HFF-Myc (cell line): ENCODE results near the gene KIF21B.

Experiments
- DNase-seq: peaks from one replicate; pipeline ENCODE4 v3.0.0-alpha.2; 2011; ENCODE audit warnings: low read depth; ENCODE audit errors: extremely low read depth
- H3K4me3 ChIP-seq: replicated peaks from 2 replicates; pipeline ENCODE4 v1.5.1; 2011; ENCODE audit warnings: low read depth, mild to moderate bottlenecking, control low read depth, low read length
- TF ChIP-seq, protein P1 (sequence below): IDR thresholded peaks from 2 replicates; pipeline ENCODE4 v1.5.1; 2012; ENCODE audit warnings: mild to moderate bottlenecking, low read depth, low read length, control low read depth; ENCODE audit errors: missing control alignments

The KIF21B gene

DNA sequence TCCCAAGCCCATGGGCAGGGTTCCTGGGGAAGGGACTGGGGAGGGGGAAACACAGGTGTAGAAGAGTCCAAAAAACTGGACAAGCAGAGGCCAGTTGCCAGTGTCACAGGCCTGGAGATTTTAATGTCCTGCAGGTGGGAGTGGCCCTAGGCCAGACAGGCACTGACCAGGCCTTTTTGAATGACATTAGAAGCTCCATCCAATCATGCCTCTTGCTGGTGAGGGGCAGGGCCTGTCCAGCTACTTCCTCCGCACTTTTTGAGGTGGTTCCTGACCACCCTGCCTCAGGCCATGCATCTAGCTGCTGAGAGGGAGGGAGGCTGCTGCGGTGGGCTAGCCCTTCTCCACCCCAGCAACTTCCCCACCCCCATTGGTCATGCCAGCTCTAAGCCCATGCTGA lies 15.9 kb upstream of the KIF21B start:
- DNase-seq = no peak
- TF ChIP-seq, protein P1, sequence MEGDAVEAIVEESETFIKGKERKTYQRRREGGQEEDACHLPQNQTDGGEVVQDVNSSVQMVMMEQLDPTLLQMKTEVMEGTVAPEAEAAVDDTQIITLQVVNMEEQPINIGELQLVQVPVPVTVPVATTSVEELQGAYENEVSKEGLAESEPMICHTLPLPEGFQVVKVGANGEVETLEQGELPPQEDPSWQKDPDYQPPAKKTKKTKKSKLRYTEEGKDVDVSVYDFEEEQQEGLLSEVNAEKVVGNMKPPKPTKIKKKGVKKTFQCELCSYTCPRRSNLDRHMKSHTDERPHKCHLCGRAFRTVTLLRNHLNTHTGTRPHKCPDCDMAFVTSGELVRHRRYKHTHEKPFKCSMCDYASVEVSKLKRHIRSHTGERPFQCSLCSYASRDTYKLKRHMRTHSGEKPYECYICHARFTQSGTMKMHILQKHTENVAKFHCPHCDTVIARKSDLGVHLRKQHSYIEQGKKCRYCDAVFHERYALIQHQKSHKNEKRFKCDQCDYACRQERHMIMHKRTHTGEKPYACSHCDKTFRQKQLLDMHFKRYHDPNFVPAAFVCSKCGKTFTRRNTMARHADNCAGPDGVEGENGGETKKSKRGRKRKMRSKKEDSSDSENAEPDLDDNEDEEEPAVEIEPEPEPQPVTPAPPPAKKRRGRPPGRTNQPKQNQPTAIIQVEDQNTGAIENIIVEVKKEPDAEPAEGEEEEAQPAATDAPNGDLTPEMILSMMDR = no peak

DNA sequence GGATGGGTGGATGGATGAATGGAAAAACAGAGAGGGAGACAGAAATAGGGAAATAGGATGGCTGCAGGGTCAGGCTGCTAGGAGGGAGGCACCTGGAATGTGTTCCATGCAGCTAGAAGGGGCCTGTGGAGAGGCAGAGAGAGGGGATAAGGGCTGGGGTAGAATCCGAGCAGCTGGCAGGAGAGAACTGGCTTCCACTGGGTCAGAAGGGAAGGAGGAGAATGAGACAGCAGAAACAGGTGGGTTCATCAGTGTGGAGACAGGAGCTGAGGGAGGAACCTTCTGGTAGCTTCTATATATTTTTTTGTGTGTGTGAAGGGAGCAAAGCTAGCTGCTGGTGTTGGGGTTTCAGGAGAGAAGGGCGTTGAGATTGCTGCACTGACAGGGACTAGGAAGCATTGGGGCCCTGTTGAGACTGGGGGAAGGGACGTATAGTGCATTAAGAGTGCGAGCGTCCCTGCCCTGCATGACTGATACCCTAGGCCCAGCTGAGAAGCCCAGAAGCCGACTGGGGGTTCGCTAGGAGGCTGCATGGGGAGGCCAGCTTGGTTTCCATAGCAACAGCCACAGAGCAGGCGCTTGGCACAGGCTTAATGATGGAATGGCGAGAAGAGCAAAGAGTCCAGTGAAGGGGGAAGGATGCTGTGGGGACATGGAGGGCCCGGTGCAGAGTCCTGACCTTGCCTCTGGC lies 14.8 kb upstream of the KIF21B start:
- no peak for DNase-seq
- TF ChIP-seq, protein P1 = no peak
- no peak overlapping the region for H3K4me3 ChIP-seq

More for the DNA sequence above, 15.9 kb upstream of the KIF21B start:
- no peak overlapping the region for H3K4me3 ChIP-seq

DNA sequence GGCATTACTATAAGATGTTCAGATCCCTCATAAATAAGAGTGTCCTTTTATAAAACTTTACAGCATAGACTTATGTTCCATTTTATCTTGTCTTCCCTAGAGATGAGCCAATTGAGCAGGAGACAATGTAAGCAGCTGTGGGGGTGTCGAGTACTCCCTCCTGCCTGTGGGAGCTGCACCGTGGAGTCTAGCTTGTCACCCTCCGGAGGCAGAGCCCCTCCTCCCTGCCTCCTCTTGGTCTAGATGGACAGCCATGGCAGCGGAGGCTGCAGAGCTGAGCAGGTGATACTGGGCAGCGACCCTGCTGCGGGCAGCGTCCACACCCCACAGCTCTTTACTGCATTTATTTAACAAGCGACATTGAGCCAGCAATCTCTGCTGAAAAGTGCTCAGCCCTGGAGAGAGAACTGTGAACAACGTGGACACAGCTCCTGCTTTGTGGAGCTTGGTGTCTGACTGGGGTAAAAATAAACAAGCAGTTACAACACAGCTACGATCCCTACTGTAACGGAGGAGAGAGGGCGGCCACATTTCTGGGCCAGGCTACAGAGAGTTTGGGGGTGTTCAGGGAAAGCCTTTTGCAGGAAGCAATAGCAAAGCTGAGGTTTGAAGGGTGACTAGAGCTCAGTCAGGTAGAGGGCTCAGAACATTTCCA lies 12.8 kb upstream of the KIF21B start:
- TF ChIP-seq, protein P1 = no peak
- no peak for DNase-seq

DNA sequence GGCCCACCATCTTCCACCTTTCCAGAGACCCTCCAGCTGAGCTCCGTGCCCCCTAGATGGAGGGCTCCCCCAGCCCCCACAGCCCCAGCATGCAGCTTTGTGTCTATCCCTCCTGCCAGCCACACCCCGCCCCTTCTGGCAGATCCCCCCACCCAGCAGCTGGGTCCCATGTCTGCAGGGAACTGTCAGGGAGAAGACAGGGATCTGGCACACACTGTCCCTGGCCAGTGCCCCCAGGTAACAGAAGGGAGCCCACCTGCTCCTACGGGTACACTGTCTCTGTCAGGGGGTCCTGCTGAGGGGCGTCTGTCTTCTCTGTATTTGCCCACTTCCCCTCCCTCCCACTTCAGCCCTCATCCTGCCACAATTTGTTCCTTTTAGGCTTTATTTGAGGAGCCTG lies 11.2 kb upstream of the KIF21B start:
- TF ChIP-seq, protein P1 = no peak
- no peak for DNase-seq
- H3K4me3 ChIP-seq = no peak overlapping the region

More for the DNA sequence above, 12.8 kb upstream of the KIF21B start:
- no peak overlapping the region for H3K4me3 ChIP-seq

DNA sequence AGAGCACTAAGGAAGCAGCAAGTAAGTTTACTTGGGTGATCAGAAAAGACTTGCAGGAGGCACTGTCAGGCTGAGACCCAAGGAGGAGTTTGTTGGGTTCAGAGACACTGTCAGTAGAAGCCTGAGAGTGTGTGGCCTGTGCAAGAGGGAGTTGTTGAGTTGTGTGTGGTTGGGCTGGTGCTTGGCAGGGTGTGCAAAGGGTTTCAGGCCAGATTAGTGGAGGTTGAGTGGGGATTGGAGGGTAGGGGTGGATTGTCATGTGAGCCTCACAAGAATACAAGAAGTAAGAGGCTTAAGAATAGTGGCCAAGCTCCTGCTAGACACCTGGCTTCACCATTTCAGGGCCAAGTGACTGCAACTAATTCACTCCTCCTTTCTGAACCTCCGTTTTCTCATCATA lies 8.9 kb upstream of the KIF21B start:
- TF ChIP-seq, protein P1 = no peak
- no peak for DNase-seq
- no peak overlapping the region for H3K4me3 ChIP-seq

DNA sequence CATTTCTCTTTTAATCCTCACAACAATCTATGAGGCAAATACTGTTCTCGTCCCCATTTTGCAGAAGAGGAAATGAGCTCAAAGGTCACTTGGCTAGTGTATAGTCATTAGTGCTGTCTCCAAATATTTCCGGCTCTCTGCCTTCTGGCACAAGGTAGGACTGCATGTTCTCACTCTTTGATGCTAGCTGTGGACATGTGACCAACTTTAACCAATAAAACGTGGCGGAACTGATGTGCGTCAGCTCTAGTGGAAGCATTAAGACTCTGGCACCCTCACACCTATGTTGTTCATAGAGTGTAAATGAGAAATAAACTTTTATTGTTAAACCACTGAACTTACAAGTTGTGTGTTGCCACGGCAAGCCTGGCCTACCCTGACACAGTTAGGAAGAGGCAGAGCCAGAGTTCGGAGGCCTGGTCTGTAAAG lies 5.0 kb upstream of the KIF21B start:
- TF ChIP-seq, protein P1 = no peak
- no peak for DNase-seq
- no peak overlapping the region for H3K4me3 ChIP-seq
